Measurements from ENCODE around the gene LASP1. TPM values are rescaled to one million over a fixed set of nuclear protein-coding genes. Genes with fewer than 3 reads are reported as not detected.

LASP1 gene
- polyA plus RNA-seq, 1 donor (not counting 4 experiments of a cell fraction or from before 2014, with no cell fraction given), result 88.1 TPM

DNA sequence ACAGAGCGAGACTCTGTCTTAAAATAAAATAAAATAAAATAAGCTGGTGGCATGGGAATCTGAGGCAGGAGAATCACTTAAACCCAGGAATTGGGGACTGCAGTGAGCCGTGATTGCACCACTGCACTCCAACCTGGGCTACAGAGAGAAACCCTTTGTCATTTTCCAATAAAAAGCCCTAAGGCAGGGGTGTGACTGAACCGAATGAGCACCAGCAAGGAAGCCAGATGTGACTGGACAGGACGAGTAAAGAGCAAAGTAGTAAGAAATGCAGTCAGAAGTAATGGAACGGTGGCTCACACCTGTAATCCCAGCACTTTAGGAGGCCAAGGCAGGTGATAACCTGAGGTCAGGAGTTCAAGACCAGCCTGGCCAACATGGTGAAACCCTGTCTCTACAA is 12.6 kb upstream of the LASP1 start:
- H3K36me3 ChIP-seq (ENCODE audit: control insufficient read depth in 2 of 2, extremely low read depth in 1 of 2, insufficient read depth in 2 of 2, low read length in 2 of 2), result peaks cover 0 to 5% of the 10 kb centered on the region in 2 experiments
- H2AFZ ChIP-seq (ENCODE audit: control insufficient read depth, low read length), result no peak overlapping the region
- H4K20me1 ChIP-seq (ENCODE audit: control insufficient read depth, extremely low read depth, insufficient read depth, low read length), result peaks cover 7% of the 10 kb centered on the region
- H3K9me1 ChIP-seq (ENCODE audit: control insufficient read depth, extremely low read depth, insufficient read depth, low read length), result no peaks in the 10 kb centered on the region
- H3K27me3 ChIP-seq (ENCODE audit: control insufficient read depth, extremely low read depth, insufficient read depth, low read length), result no peaks in the 10 kb centered on the region
- no peak overlapping the region for H3K27ac ChIP-seq (ENCODE audit: control insufficient read depth, insufficient read depth, low read length)
- dilution Hi-C loops (cut with MboI; ENCODE audit: extremely low pct_ligation_motif_present, low sequenced_read_pairs), result no loop called here
- H3K4me1 ChIP-seq (ENCODE audit: control insufficient read depth, extremely low read depth, insufficient read depth, low read length), result peaks cover 13% of the 10 kb centered on the region
- no peaks in the 10 kb centered on the region for H3K9me3 ChIP-seq (ENCODE audit: control insufficient read depth, low read depth, low read length)
- TF ChIP-seq, protein P1, sequence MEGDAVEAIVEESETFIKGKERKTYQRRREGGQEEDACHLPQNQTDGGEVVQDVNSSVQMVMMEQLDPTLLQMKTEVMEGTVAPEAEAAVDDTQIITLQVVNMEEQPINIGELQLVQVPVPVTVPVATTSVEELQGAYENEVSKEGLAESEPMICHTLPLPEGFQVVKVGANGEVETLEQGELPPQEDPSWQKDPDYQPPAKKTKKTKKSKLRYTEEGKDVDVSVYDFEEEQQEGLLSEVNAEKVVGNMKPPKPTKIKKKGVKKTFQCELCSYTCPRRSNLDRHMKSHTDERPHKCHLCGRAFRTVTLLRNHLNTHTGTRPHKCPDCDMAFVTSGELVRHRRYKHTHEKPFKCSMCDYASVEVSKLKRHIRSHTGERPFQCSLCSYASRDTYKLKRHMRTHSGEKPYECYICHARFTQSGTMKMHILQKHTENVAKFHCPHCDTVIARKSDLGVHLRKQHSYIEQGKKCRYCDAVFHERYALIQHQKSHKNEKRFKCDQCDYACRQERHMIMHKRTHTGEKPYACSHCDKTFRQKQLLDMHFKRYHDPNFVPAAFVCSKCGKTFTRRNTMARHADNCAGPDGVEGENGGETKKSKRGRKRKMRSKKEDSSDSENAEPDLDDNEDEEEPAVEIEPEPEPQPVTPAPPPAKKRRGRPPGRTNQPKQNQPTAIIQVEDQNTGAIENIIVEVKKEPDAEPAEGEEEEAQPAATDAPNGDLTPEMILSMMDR (optimal IDR thresholded peaks at IDR 0.05 in 1 of 3, IDR thresholded peaks at IDR 0.05 in 1 of 3, conservative IDR thresholded peaks at IDR 0.05 in 1 of 3; ENCODE audit: extremely low read depth in 1 of 3, insufficient read depth in 2 of 3, low read length in 3 of 3), result no peak
- TF ChIP-seq EZH2 (IDR thresholded peaks at IDR 0.05; ENCODE audit: low read length), result no peak
- no peak for FAIRE-seq
- H3K79me2 ChIP-seq (ENCODE audit: control insufficient read depth, insufficient read depth, low read length), result peaks cover 13% of the 10 kb centered on the region
- DNase-seq (ENCODE audit: low read depth, low spot score), result no peak
- no peak overlapping the region for H3K9ac ChIP-seq (ENCODE audit: control insufficient read depth, extremely low read depth, insufficient read depth, low read length)
- H3K4me3 ChIP-seq (ENCODE audit: control insufficient read depth in 2 of 3, extremely low read depth in 1 of 3, insufficient read depth in 2 of 3, low read depth in 1 of 3, low read length in 3 of 3), result no peak overlapping the region
- H3K4me2 ChIP-seq (ENCODE audit: control insufficient read depth, extremely low read depth, insufficient read depth, low read depth, low read length), result peak overlapping the region; percentile 16

DNA sequence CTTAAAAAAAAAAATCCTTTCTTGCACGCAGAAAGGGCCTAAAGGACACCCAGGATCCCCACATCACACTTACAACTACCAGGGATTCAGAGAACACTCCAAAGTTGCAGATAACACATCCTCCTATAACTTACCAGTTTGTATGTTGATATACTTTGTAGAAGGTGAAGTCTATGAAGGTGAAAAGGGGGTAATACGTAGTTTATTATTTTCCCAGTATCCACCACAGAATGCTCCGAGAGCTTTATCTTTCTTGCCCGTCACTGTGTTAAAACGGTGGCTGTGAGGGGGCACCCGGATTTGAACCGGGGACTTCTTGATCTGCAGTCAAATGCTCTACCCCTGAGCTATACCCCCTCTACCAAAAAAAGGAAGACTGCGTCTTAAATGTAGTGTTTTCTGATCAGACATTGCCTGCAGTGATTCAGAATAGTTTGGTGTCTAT is 8.4 kb upstream of the LASP1 start:
- dilution Hi-C loops (cut with MboI; ENCODE audit: extremely low pct_ligation_motif_present, low sequenced_read_pairs), result no loop called here
- no peaks in the 10 kb centered on the region for H3K9me1 ChIP-seq (ENCODE audit: control insufficient read depth, extremely low read depth, insufficient read depth, low read length)
- no peak for DNase-seq (ENCODE audit: low read depth, low spot score)
- H2AFZ ChIP-seq (ENCODE audit: control insufficient read depth, low read length), result no peak overlapping the region
- no peaks in the 10 kb centered on the region for H3K79me2 ChIP-seq (ENCODE audit: control insufficient read depth, insufficient read depth, low read length)
- no peaks in the 10 kb centered on the region for H3K27me3 ChIP-seq (ENCODE audit: control insufficient read depth, extremely low read depth, insufficient read depth, low read length)
- H3K4me3 ChIP-seq (ENCODE audit: control insufficient read depth in 2 of 3, extremely low read depth in 1 of 3, insufficient read depth in 2 of 3, low read depth in 1 of 3, low read length in 3 of 3), result no peak overlapping the region
- peaks cover 20% of the 10 kb centered on the region for H3K4me1 ChIP-seq (ENCODE audit: control insufficient read depth, extremely low read depth, insufficient read depth, low read length)
- H3K4me2 ChIP-seq (ENCODE audit: control insufficient read depth, extremely low read depth, insufficient read depth, low read depth, low read length), result no peak overlapping the region
- no peak for FAIRE-seq
- no peaks in the 10 kb centered on the region for H3K36me3 ChIP-seq (ENCODE audit: control insufficient read depth in 2 of 2, extremely low read depth in 1 of 2, insufficient read depth in 2 of 2, low read length in 2 of 2)
- TF ChIP-seq, protein P1 (optimal IDR thresholded peaks at IDR 0.05 in 1 of 3, IDR thresholded peaks at IDR 0.05 in 1 of 3, conservative IDR thresholded peaks at IDR 0.05 in 1 of 3; ENCODE audit: extremely low read depth in 1 of 3, insufficient read depth in 2 of 3, low read length in 3 of 3), result no peak
- TF ChIP-seq EZH2 (IDR thresholded peaks at IDR 0.05; ENCODE audit: low read length), result no peak
- H4K20me1 ChIP-seq (ENCODE audit: control insufficient read depth, extremely low read depth, insufficient read depth, low read length), result no peaks in the 10 kb centered on the region
- no peaks in the 10 kb centered on the region for H3K9me3 ChIP-seq (ENCODE audit: control insufficient read depth, low read depth, low read length)
- no peak overlapping the region for H3K27ac ChIP-seq (ENCODE audit: control insufficient read depth, insufficient read depth, low read length)
- no peak overlapping the region for H3K9ac ChIP-seq (ENCODE audit: control insufficient read depth, extremely low read depth, insufficient read depth, low read length)

Data from keratinocyte (primary cell).